HCT116 (cell line): Measurements from ENCODE around the gene TAC4. TPM values are rescaled to one million over a fixed set of nuclear protein-coding genes. Genes with fewer than 3 reads are reported as not detected.

Experiments used
- ATAC-seq: fragments of 200-7000 bp; cut with Tn5 transposase; 2 replicates; pipeline ENCODE4 v1.9.1; 2020; ENCODE audit warnings: mild to moderate bottlenecking, moderate library complexity
- BruUV-seq: library from RNA; stranded (reverse); fragments of 400-500 nt; replicated peaks from 2 replicates; lab custom pipeline; 2021; lab: Mats Ljungman, UMichigan
- CTCF ChIA-PET: fragments of 300-600 bp; sonication (Branson Sonifier 250); formaldehyde crosslinking; loops from one replicate; lab custom pipeline; 2021; ENCODE audit warnings: antibody characterized with exemption; lab: Charles Lee
- POLR2A ChIA-PET: fragments of 300-600, 350-600 bp; sonication (Branson Sonifier 250); formaldehyde crosslinking; loops from one replicate; lab custom pipeline; 2021; ENCODE audit warnings: antibody characterized with exemption; lab: Charles Lee
- RAD21 ChIA-PET, 2 experiments: fragments of 300-600 bp; sonication (Branson Sonifier 250); formaldehyde crosslinking; loops; one replicate each; lab custom pipeline; 2023; ENCODE audit warnings: low total read pairs in 2 of 2; ENCODE audit not compliant: uncharacterized antibody in 2 of 2, unreplicated experiment in 2 of 2, low non-redundant PET in 1 of 2; lab: Charles Lee
- DNase-seq: peaks from one replicate; pipeline ENCODE4 v3.0.0-alpha.2; 2010; ENCODE audit warnings: low read depth, low spot score
- H2AFZ ChIP-seq: fragments of 200-600 bp; shearing (Covaris generic), sonication (generic); 2 replicates; pipeline ENCODE4 v1.6.1; 2017; ENCODE audit warnings: low read depth, mixed run types, mixed read lengths, antibody characterized with exemption, low read length; ENCODE audit not compliant: poor library complexity, severe bottlenecking
- H3K27ac ChIP-seq: 2 replicates; pipeline ENCODE4 v1.5.1; 2012; ENCODE audit warnings: low read depth, low read length
- H3K27me3 ChIP-seq: fragments of 200-600 bp; sonication (generic); 2 replicates; pipeline ENCODE4 v1.6.1; 2016; ENCODE audit warnings: mixed run types, low read length, mixed read lengths; ENCODE audit not compliant: insufficient read depth
- H3K36me3 ChIP-seq, 2 experiments: fragments of 200-500 bp in 1 of 2; fragments of 200-600 bp in 1 of 2; sonication (Bioruptor generic) in 1 of 2; sonication (generic) in 1 of 2; 2 replicates each; pipeline versions ENCODE4 v1.5.1 to v1.6.1; 2014 to 2016; ENCODE audit warnings: low read length in 2 of 2, inconsistent platforms in 1 of 2, mixed read lengths in 1 of 2, mixed run types in 1 of 2; ENCODE audit not compliant: insufficient read depth in 2 of 2, control insufficient read depth in 1 of 2
- H3K4me1 ChIP-seq, 2 experiments: fragments of 200-600 bp in 1 of 2; sonication (generic) in 1 of 2; 2 replicates each; pipeline versions ENCODE4 v1.5.1 to v1.6.1; 2012 to 2017; ENCODE audit warnings: low read length in 2 of 2, inconsistent platforms in 1 of 2, mild to moderate bottlenecking in 1 of 2, mixed read lengths in 1 of 2, mixed run types in 1 of 2, moderate library complexity in 1 of 2; ENCODE audit not compliant: insufficient read depth in 2 of 2, control insufficient read depth in 1 of 2
- H3K4me2 ChIP-seq: fragments of 200-600 bp; sonication (generic); 2 replicates; pipeline ENCODE4 v1.6.1; 2017; ENCODE audit warnings: mixed run types, low read length, mixed read lengths
- H3K4me3 ChIP-seq, 2 experiments: fragments of 200-600 bp in 1 of 2; sonication (generic) in 1 of 2; replicated peaks in 1 of 2; 2 replicates each; pipeline ENCODE4 v1.5.1; 2011 to 2016; ENCODE audit warnings: low read length in 2 of 2, control low read depth in 1 of 2, low read depth in 1 of 2, mild to moderate bottlenecking in 1 of 2, mixed read lengths in 1 of 2, mixed run types in 1 of 2
- H3K79me2 ChIP-seq: fragments of 200-600 bp; sonication (generic); 2 replicates; pipeline ENCODE4 v1.6.1; 2017; ENCODE audit warnings: mild to moderate bottlenecking, mixed run types, low read length, moderate library complexity, mixed read lengths; ENCODE audit not compliant: insufficient read depth
- H3K9ac ChIP-seq: fragments of 200-600 bp; sonication (generic); 2 replicates; pipeline ENCODE4 v1.6.1; 2016; ENCODE audit warnings: low read length, mixed read lengths
- H3K9me2 ChIP-seq: fragments of 200-600 bp; sonication (generic), shearing (Covaris generic); 2 replicates; pipeline ENCODE4 v1.6.1; 2017; ENCODE audit warnings: mixed run types, mild to moderate bottlenecking, moderate library complexity; ENCODE audit not compliant: insufficient read depth
- H3K9me3 ChIP-seq, 2 experiments: fragments of 200-500 bp in 1 of 2; fragments of 200-600 bp in 1 of 2; sonication (Bioruptor generic) in 1 of 2; sonication (generic) in 1 of 2; 2 replicates each; pipeline ENCODE4 v1.6.1; 2014 to 2017; ENCODE audit warnings: low read length in 2 of 2, mixed read lengths in 2 of 2, inconsistent platforms in 1 of 2, low read depth in 1 of 2, mild to moderate bottlenecking in 1 of 2, mixed run types in 1 of 2, moderate library complexity in 1 of 2; ENCODE audit not compliant: control insufficient read depth in 1 of 2, insufficient read depth in 1 of 2
- H4K20me1 ChIP-seq: fragments of 200-600 bp; sonication (generic), shearing (Covaris generic); 2 replicates; pipeline ENCODE4 v1.6.1; 2017; ENCODE audit warnings: mixed run types, mild to moderate bottlenecking, moderate library complexity; ENCODE audit not compliant: insufficient read depth
- CEBPB ChIP-seq: IDR thresholded peaks from 2 replicates; pipeline ENCODE4 v1.6.1; 2012; ENCODE audit warnings: low read depth
- CTCF ChIP-seq, 3 experiments: fragments of 200-600 bp in 1 of 3; sonication (generic) in 1 of 3; IDR thresholded peaks in 2 of 3; conservative IDR thresholded peaks in 1 of 3; 2 replicates each; pipeline ENCODE4 v1.5.1; 2012 to 2017; ENCODE audit warnings: low read depth in 2 of 3, low read length in 2 of 3, antibody characterized with exemption in 1 of 3, borderline replicate concordance in 1 of 3, control low read depth in 1 of 3, mild to moderate bottlenecking in 1 of 3, mixed read lengths in 1 of 3, mixed run types in 1 of 3, moderate library complexity in 1 of 3; ENCODE audit not compliant: insufficient read depth in 1 of 3
- EGR1 ChIP-seq: IDR thresholded peaks from 2 replicates; pipeline ENCODE4 v1.6.1; 2012; ENCODE audit warnings: low read depth
- EZH2phosphoT487 ChIP-seq: fragments of 200-600 bp; IDR thresholded peaks from 2 replicates; pipeline ENCODE4 v1.6.1; 2018; ENCODE audit warnings: antibody characterized with exemption, borderline replicate concordance
- FOSL1 ChIP-seq: IDR thresholded peaks from 2 replicates; pipeline ENCODE4 v1.6.1; 2012; ENCODE audit warnings: low read depth
- POLR2AphosphoS5 ChIP-seq: IDR thresholded peaks from 2 replicates; pipeline ENCODE4 v1.6.1; 2011; ENCODE audit warnings: mild to moderate bottlenecking, low read depth, low read length, moderate library complexity
- RAD21 ChIP-seq: IDR thresholded peaks from 2 replicates; pipeline ENCODE4 v1.6.1; 2012; ENCODE audit warnings: low read depth, mild to moderate bottlenecking
- REST ChIP-seq: IDR thresholded peaks from 2 replicates; pipeline ENCODE4 v1.6.1; 2012; ENCODE audit warnings: low read depth
- SIN3A ChIP-seq: IDR thresholded peaks from 2 replicates; pipeline ENCODE4 v1.6.1; 2012; ENCODE audit warnings: low read depth
- SP1 ChIP-seq: IDR thresholded peaks from 2 replicates; pipeline ENCODE4 v1.6.1; 2012; ENCODE audit warnings: low read depth
- SRF ChIP-seq: IDR thresholded peaks from 2 replicates; pipeline ENCODE4 v1.6.1; 2012; ENCODE audit warnings: low read depth
- ZBTB33 ChIP-seq: IDR thresholded peaks from 2 replicates; pipeline ENCODE4 v1.6.1; 2011; ENCODE audit warnings: mild to moderate bottlenecking, low read length, moderate library complexity; ENCODE audit not compliant: insufficient replicate concordance; ENCODE audit errors: extremely low read depth
- intact Hi-C: fragments of 100-400 bp; cut with micrococcal nuclease; formaldehyde crosslinking; loops from 2 replicates; pipeline ENCODE4 v1.10.0; 2022
- total RNA-seq: library from RNA; stranded (reverse); gene quantifications from one replicate; pipeline ENCODE4 v1.2.1, GENCODE V29; 2021; ENCODE audit not compliant: unreplicated experiment

TAC4 gene
- total RNA-seq, 1 experiment from 2014 or later = not detected

GRCh38 chr17:49874911-49875310 is 27.0 kb upstream of the TAC4 start:
- Histone ChIP-seq H4K20me1 (no peaks in the 10 kb centered on the region), H3K4me1 (peaks cover 0 to under 1% of the 10 kb centered on the region in 2 experiments; a peak in 1 of 4 replicates), H3K36me3 (no peaks in the 10 kb centered on the region), H3K9me2 (no peaks in the 10 kb centered on the region), H3K79me2 (no peaks in the 10 kb centered on the region), H3K27me3 (no peaks in the 10 kb centered on the region), H3K4me3 (no peak overlapping the region), H3K4me2 (no peak overlapping the region), H3K9me3 (no peaks in the 10 kb centered on the region), H2AFZ (no peak overlapping the region), H3K9ac (no peak overlapping the region), H3K27ac (no peak overlapping the region)
- no TSS peak for BruUV-seq
- intact Hi-C loops = no loop called here
- no peak for TF ChIP-seq EZH2phosphoT487
- TF ChIP-seq EGR1 = no peak
- TF ChIP-seq SIN3A = no peak
- no peak for TF ChIP-seq SRF
- DNase-seq = no peak
- POLR2A ChIA-PET = no interaction called here
- CTCF ChIA-PET = interaction anchor here (9.7 kb wide), 1 partner anchor 122 kb away, joined by 123 read pairs; the partner anchor contains the start of gene DLX3
- ATAC-seq = no peak
- RAD21 ChIA-PET = interaction anchor here in 1 of 2 experiments (0.6 to 2.9 kb wide), 2 partner anchors 53 to 123 kb away, joined by 3 to 8 read pairs; no protein-coding TSS in a partner anchor

GRCh38 chr17:49873926-49874325 is 26.1 kb upstream of the TAC4 start:
- ATAC-seq = no peak
- no peak overlapping the region for H3K4me2 ChIP-seq
- no peaks in the 10 kb centered on the region for H3K27me3 ChIP-seq
- H3K4me3 ChIP-seq = no peak overlapping the region
- ChIA-PET POLR2A (no interaction called here), CTCF (interaction anchor here (9.7 kb wide), 1 partner anchor 123 kb away, joined by 123 read pairs; the partner anchor contains the start of gene DLX3), RAD21 (no interaction called here)
- BruUV-seq = no TSS peak
- H3K36me3 ChIP-seq = no peaks in the 10 kb centered on the region
- H2AFZ ChIP-seq = no peak overlapping the region
- H3K9me3 ChIP-seq = no peaks in the 10 kb centered on the region
- H3K4me1 ChIP-seq = no peaks in the 10 kb centered on the region
- no peak overlapping the region for H3K27ac ChIP-seq
- no peaks in the 10 kb centered on the region for H3K9me2 ChIP-seq
- no peaks in the 10 kb centered on the region for H4K20me1 ChIP-seq
- H3K79me2 ChIP-seq = no peaks in the 10 kb centered on the region
- no peak overlapping the region for H3K9ac ChIP-seq
- DNase-seq = no peak
- intact Hi-C loops = no loop called here
- TF ChIP-seq SIN3A (no peak), EGR1 (no peak), SP1 (no peak), SRF (no peak), REST (no peak), RAD21 (no peak), ZBTB33 (no peak), EZH2phosphoT487 (no peak), CEBPB (no peak), POLR2AphosphoS5 (no peak), CTCF (IDR thresholded peaks at IDR 0.05 in 2 of 3, conservative IDR thresholded peaks at IDR 0.05 in 1 of 3; ENCODE audit: borderline replicate concordance in 1 of 3, insufficient read depth in 1 of 3, low read depth in 2 of 3, low read length in 2 of 3) (no peak), FOSL1 (no peak)
